Raji (cell line): Measurements from ENCODE around the gene FLG.

Source experiments
- POLR2A ChIP-seq: IDR thresholded peaks from 2 replicates; pipeline ENCODE4 v1.6.1; 2011; ENCODE audit warnings: low read depth, low read length, control low read depth; ENCODE audit not compliant: insufficient read depth

FLG gene

GRCh38 chr1:152325111-152325510, at the start of gene FLG:
FLG (minus strand) TSS chr1:152325239; CDS start chr1:152315456, 9,783 bp downstream.
- no peak for TF ChIP-seq POLR2A

- TF ChIP-seq POLR2A = no peak
Observed at GRCh38 chr1:152374451-152374850, 49.4 kb upstream of the FLG start.

- TF ChIP-seq POLR2A = no peak
Observed at GRCh38 chr1:152372672-152373071, 47.6 kb upstream of the FLG start.

GRCh38 chr1:152367436-152367835, 42.4 kb upstream of the FLG start:
- no peak for TF ChIP-seq POLR2A

GRCh38 chr1:152359906-152360305, 34.9 kb upstream of the FLG start, which contains the start of gene FLG2:
FLG2 (minus strand) TSS chr1:152360006; CDS start chr1:152358884, 1,122 bp downstream.
- TF ChIP-seq POLR2A = no peak

GRCh38 chr1:152356736-152357135, 31.7 kb upstream of the FLG start:
- no peak for TF ChIP-seq POLR2A

- no peak for TF ChIP-seq POLR2A
Observed at GRCh38 chr1:152349611-152350010, 24.6 kb upstream of the FLG start.

- TF ChIP-seq POLR2A = no peak
Observed at GRCh38 chr1:152348447-152348846, 23.4 kb upstream of the FLG start.

GRCh38 chr1:152347116-152347728, 22.2 kb upstream of the FLG start:
- no peak for TF ChIP-seq POLR2A

- TF ChIP-seq POLR2A = no peak
Observed at GRCh38 chr1:152344438-152344837, 19.4 kb upstream of the FLG start.

GRCh38 chr1:152343006-152343405, 18.0 kb upstream of the FLG start:
- no peak for TF ChIP-seq POLR2A

GRCh38 chr1:152335399-152335798, 10.4 kb upstream of the FLG start:
- no peak for TF ChIP-seq POLR2A

GRCh38 chr1:152328801-152329391, 3.9 kb upstream of the FLG start:
- TF ChIP-seq POLR2A = no peak

- no peak for TF ChIP-seq POLR2A
Observed at GRCh38 chr1:152313970-152314369, 11.1 kb downstream of the FLG start.

- no peak for TF ChIP-seq POLR2A
Observed at GRCh38 chr1:152313319-152313801, 11.7 kb downstream of the FLG start.

- TF ChIP-seq POLR2A = no peak
Observed at GRCh38 chr1:152309955-152310354, 15.1 kb downstream of the FLG start.
